ENCODE data around the gene ARHGAP21. TPM values are rescaled to one million over a fixed set of nuclear protein-coding genes. Genes with fewer than 3 reads are reported as not detected.

Gene ARHGAP21
- total and polyA plus RNA-seq, 2 donors (not counting 1 experiment from before 2014, with no cell fraction given) = 5.3 to 25.5 TPM

DNA sequence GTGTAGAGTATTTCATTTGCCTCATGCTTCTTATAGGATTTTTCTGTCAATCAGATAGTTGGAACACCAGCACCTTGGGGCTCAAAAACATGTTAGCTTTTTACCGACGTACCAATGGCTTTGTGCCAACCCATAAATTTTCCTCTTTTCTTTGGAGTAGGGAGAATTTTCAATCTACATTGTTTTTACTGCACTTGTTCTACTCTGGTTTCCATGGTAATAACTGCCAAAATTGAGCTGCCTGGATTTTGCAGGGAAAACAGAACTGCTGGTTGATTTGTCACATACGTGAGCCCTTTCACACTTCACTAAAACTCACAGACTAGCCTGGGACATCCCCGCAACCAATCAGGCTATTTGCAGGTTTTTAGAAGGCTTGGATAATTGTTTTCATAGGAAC is 189.7 kb downstream of the ARHGAP21 start:
- Histone ChIP-seq H3K4me1 (ENCODE audit: control insufficient read depth in 2 of 2, insufficient read depth in 2 of 2, low read length in 2 of 2) (no peaks in the 10 kb centered on the region), H3K79me2 (ENCODE audit: control insufficient read depth, insufficient read depth, low read length) (no peaks in the 10 kb centered on the region), H3K9me3 (ENCODE audit: control extremely low read depth in 1 of 3, control insufficient read depth in 2 of 3, insufficient read depth in 1 of 3, low read length in 2 of 3) (peaks cover 0 to 7% (median 0%) of the 10 kb centered on the region in 3 donors), H3K27me3 (replicated peaks in 1 of 4; ENCODE audit: control extremely low read depth in 1 of 4, control insufficient read depth in 3 of 4, insufficient read depth in 4 of 4, low read length in 3 of 4) (no peaks in the 10 kb centered on the region), H3K36me3 (replicated peaks in 1 of 2; ENCODE audit: control extremely low read depth in 1 of 2, control insufficient read depth in 1 of 2, extremely low read depth in 1 of 2, insufficient read depth in 2 of 2, low read length in 1 of 2) (no peaks in the 10 kb centered on the region), H2AFZ (ENCODE audit: insufficient read depth, low read depth, low read length, poor library complexity, severe bottlenecking) (no peak overlapping the region), H3K4me2 (replicated peaks; ENCODE audit: low read depth, low read length, poor library complexity, severe bottlenecking) (no peak overlapping the region), H3K27ac (ENCODE audit: low read length in 2 of 2) (no peak overlapping the region), H3K4me3 (ENCODE audit: control extremely low read depth in 1 of 5, extremely low read depth in 1 of 5, insufficient read depth in 1 of 5, low read depth in 2 of 5, low read length in 4 of 5) (no peak overlapping the region), H4K20me1 (ENCODE audit: control insufficient read depth, insufficient read depth, low read length, poor library complexity, severe bottlenecking) (no peaks in the 10 kb centered on the region), H3K9ac (ENCODE audit: low read length) (no peak overlapping the region)
- intact Hi-C loops (cut with micrococcal nuclease) = no loop called here
- no peaks in the 10 kb centered on the region for H3K4me1 Mint-ChIP-seq
- H3K27ac Mint-ChIP-seq = no peak overlapping the region
- ATAC-seq (ENCODE audit: low read depth) (no peak), DNase-seq (no peak)
- peaks cover 2% of the 10 kb centered on the region for H3K9me3 Mint-ChIP-seq (ENCODE audit: insufficient read depth)
- TF ChIP-seq, protein P1, sequence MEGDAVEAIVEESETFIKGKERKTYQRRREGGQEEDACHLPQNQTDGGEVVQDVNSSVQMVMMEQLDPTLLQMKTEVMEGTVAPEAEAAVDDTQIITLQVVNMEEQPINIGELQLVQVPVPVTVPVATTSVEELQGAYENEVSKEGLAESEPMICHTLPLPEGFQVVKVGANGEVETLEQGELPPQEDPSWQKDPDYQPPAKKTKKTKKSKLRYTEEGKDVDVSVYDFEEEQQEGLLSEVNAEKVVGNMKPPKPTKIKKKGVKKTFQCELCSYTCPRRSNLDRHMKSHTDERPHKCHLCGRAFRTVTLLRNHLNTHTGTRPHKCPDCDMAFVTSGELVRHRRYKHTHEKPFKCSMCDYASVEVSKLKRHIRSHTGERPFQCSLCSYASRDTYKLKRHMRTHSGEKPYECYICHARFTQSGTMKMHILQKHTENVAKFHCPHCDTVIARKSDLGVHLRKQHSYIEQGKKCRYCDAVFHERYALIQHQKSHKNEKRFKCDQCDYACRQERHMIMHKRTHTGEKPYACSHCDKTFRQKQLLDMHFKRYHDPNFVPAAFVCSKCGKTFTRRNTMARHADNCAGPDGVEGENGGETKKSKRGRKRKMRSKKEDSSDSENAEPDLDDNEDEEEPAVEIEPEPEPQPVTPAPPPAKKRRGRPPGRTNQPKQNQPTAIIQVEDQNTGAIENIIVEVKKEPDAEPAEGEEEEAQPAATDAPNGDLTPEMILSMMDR (IDR thresholded peaks at IDR 0.05) = no peak
- no peak for TF ChIP-seq EZH2 (IDR thresholded peaks at IDR 0.05; ENCODE audit: borderline replicate concordance, insufficient read depth, low read depth, low read length, poor library complexity, severe bottlenecking)
- H3K27me3 Mint-ChIP-seq = no peaks in the 10 kb centered on the region
- no peak overlapping the region for H3K4me3 Mint-ChIP-seq
- ChIA-PET CTCF (no interaction called here), POLR2A (no interaction called here)
- WGBS (ENCODE audit: insufficient coverage) = no CpG with 5 or more reads among the region's 4 CpGs

Small RNA genes lying within 50 kb of the gene (small RNA-seq; reads per million reads assigned to genes)
- not detected for gene RNA5SP305 (ENCODE audit: insufficient read length, low read depth, low replicate concordance)

Other genes with a start within 250 kb of the ARHGAP21 start
- not detected in 2 replicates for gene PRTFDC1, start 228.7 kb upstream of the ARHGAP21 start, total RNA-seq
- gene PRTFDC1, start 228.7 kb upstream of the ARHGAP21 start, polyA plus RNA-seq = 0.22 and 0.63 TPM in 2 replicates

All from B cell (primary cell).